Endothelial cell of umbilical vein (primary cell): Measurements from ENCODE around the gene TBX19. TPM values are rescaled to one million over a fixed set of nuclear protein-coding genes. Genes with fewer than 3 reads are reported as not detected.

Source experiments
- BruUV-seq: library from RNA; stranded (reverse); fragments of 400-500 nt; replicated peaks from 2 replicates; lab custom pipeline; 2021; lab: Mats Ljungman, UMichigan
- CTCF ChIA-PET: fragments of 300-600, 350-600 bp; sonication (Branson Sonifier 250); formaldehyde crosslinking; loops from one replicate; lab custom pipeline; 2021; ENCODE audit warnings: antibody characterized with exemption, inconsistent platforms; lab: Charles Lee
- POLR2A ChIA-PET: fragments of 300-600, 350-600 bp; sonication (Branson Sonifier 250); formaldehyde crosslinking; loops from one replicate; lab custom pipeline; 2021; ENCODE audit warnings: antibody characterized with exemption, inconsistent platforms; lab: Charles Lee
- DNase-seq: peaks from one replicate; pipeline ENCODE4 v3.0.0-alpha.2; 2011; ENCODE audit warnings: low read depth, low spot score
- FAIRE-seq: peaks from 2 replicates; lab custom pipeline; 2011; peaks lifted over from hg19 to GRCh38; lab: Jason Lieb, UNC
- H2AFZ ChIP-seq: 2 replicates; pipeline ENCODE4 v1.6.0; 2012; ENCODE audit warnings: low read depth, low read length, control low read depth, inconsistent platforms
- H3K27ac ChIP-seq: 2 replicates; pipeline ENCODE4 v1.5.1; 2011; ENCODE audit warnings: low read depth, mild to moderate bottlenecking, control low read depth, low read length, moderate library complexity; ENCODE audit not compliant: insufficient read depth
- H3K27me3 ChIP-seq, 2 experiments: 2 replicates each; pipeline versions ENCODE4 v1.6.0 to v1.6.1; 2011; ENCODE audit warnings: low read length in 2 of 2, mixed read lengths in 1 of 2; ENCODE audit not compliant: control insufficient read depth in 2 of 2, insufficient read depth in 2 of 2
- H3K36me3 ChIP-seq, 2 experiments: 2 replicates in 1 of 2; 3 replicates in 1 of 2; pipeline ENCODE4 v1.5.1; 2011; ENCODE audit warnings: low read length in 2 of 2, mild to moderate bottlenecking in 1 of 2, moderate library complexity in 1 of 2; ENCODE audit not compliant: control insufficient read depth in 2 of 2, insufficient read depth in 2 of 2; ENCODE audit errors: extremely low read depth in 1 of 2
- H3K4me1 ChIP-seq: 3 replicates; pipeline ENCODE4 v1.5.1; 2011; ENCODE audit warnings: mild to moderate bottlenecking, low read length; ENCODE audit not compliant: control insufficient read depth, insufficient read depth; ENCODE audit errors: extremely low read depth
- H3K4me2 ChIP-seq: 2 replicates; pipeline ENCODE4 v1.6.1; 2011; ENCODE audit warnings: low read length, control low read depth, mixed read lengths; ENCODE audit not compliant: insufficient read depth
- H3K4me3 ChIP-seq, 3 experiments: fragments of 200-600 bp in 1 of 3; sonication (generic), shearing (Covaris generic) in 1 of 3; replicated peaks in 1 of 3; 2 replicates each; pipeline ENCODE4 v1.5.1; 2011 to 2016; ENCODE audit warnings: control low read depth in 3 of 3, low read length in 3 of 3, mild to moderate bottlenecking in 2 of 3, inconsistent platforms in 1 of 3, low read depth in 1 of 3, moderate library complexity in 1 of 3; ENCODE audit not compliant: insufficient read depth in 1 of 3
- H3K79me2 ChIP-seq: 2 replicates; pipeline ENCODE4 v1.6.0; 2012; ENCODE audit warnings: low read length, inconsistent platforms; ENCODE audit not compliant: control insufficient read depth, insufficient read depth
- H3K9ac ChIP-seq: replicated peaks from 2 replicates; pipeline ENCODE3; 2011; ENCODE audit warnings: low read length, control low read depth; ENCODE audit not compliant: insufficient read depth; ENCODE audit errors: extremely low read depth
- H3K9me1 ChIP-seq: replicated peaks from 3 replicates; pipeline ENCODE4 v1.6.0; 2011; ENCODE audit warnings: mild to moderate bottlenecking, low read length; ENCODE audit not compliant: control insufficient read depth, insufficient read depth; ENCODE audit errors: extremely low read depth
- H3K9me3 ChIP-seq: replicated peaks from 2 replicates; pipeline ENCODE4 v1.5.1; 2012; ENCODE audit warnings: low read length, inconsistent platforms; ENCODE audit not compliant: control insufficient read depth, insufficient read depth
- H4K20me1 ChIP-seq: replicated peaks from 2 replicates; pipeline ENCODE3; 2011; ENCODE audit warnings: mild to moderate bottlenecking, low read length; ENCODE audit not compliant: control insufficient read depth, insufficient read depth; ENCODE audit errors: extremely low read depth
- CTCF ChIP-seq, 2 donors: IDR thresholded peaks; 1 replicate in 1 of 2; 2 replicates in 1 of 2; pipeline ENCODE4 v1.5.1; 2011; ENCODE audit warnings: low read length in 2 of 2, mild to moderate bottlenecking in 2 of 2, moderate library complexity in 2 of 2, control low read depth in 1 of 2, inconsistent platforms in 1 of 2, low read depth in 1 of 2; ENCODE audit not compliant: insufficient read depth in 1 of 2; ENCODE audit errors: extremely low read depth in 1 of 2
- EZH2 ChIP-seq: IDR thresholded peaks from 2 replicates; pipeline ENCODE4 v1.6.1; 2012; ENCODE audit warnings: borderline replicate concordance, low read depth, mild to moderate bottlenecking, moderate library complexity, low read length, inconsistent platforms; ENCODE audit not compliant: severe bottlenecking
- FOS ChIP-seq: IDR thresholded peaks from 2 replicates; pipeline ENCODE4 v1.6.1; 2011; ENCODE audit warnings: mild to moderate bottlenecking, low read length, moderate library complexity, borderline replicate concordance; ENCODE audit not compliant: insufficient read depth
- GATA2 ChIP-seq: IDR thresholded peaks from 2 replicates; pipeline ENCODE4 v1.7.0; 2011; ENCODE audit warnings: low read depth, mild to moderate bottlenecking, moderate library complexity, mixed read lengths, low read length; ENCODE audit not compliant: insufficient read length, insufficient read depth
- JUN ChIP-seq: IDR thresholded peaks from 2 replicates; pipeline ENCODE4 v1.6.1; 2011; ENCODE audit warnings: borderline replicate concordance, low read depth; ENCODE audit not compliant: insufficient read length, insufficient read depth
- MAX ChIP-seq: IDR thresholded peaks from 2 replicates; pipeline ENCODE4 v1.6.1; 2011; ENCODE audit not compliant: insufficient read depth, insufficient read length
- MYC ChIP-seq: IDR thresholded peaks from one replicate; pipeline ENCODE4 v1.6.1; 2011; ENCODE audit warnings: mild to moderate bottlenecking, low read depth, low read length
- POLR2AphosphoS5 ChIP-seq: IDR thresholded peaks from 2 replicates; pipeline ENCODE4 v1.6.1; 2012; ENCODE audit warnings: low read depth, mild to moderate bottlenecking, control low read depth, low read length, moderate library complexity; ENCODE audit not compliant: insufficient read depth
- dilution Hi-C: fragments of 300-500 bp; cut with MboI; formaldehyde crosslinking; loops from one replicate; pipeline ENCODE4 v1.15.0; 2019; ENCODE audit warnings: low sequenced_read_pairs; ENCODE audit not compliant: extremely low pct_ligation_motif_present
- intact Hi-C: fragments of 100-400 bp; cut with micrococcal nuclease; formaldehyde crosslinking; loops from one replicate; pipeline ENCODE4 v1.10.0; 2022
- polyA plus RNA-seq, 4 experiments: library from polyadenylated mRNA; depleted of rRNA in 3 of 4; stranded (reverse) in 3 of 4; unstranded in 1 of 4; fragments of >200 nt; gene quantifications; 2 replicates each; pipeline versions ENCODE4 v1.2.1 to v1.2.3, GENCODE V29; 2011 to 2012; ENCODE audit warnings: missing spikeins in 1 of 4
- total RNA-seq: library from RNA; stranded (reverse); gene quantifications from 2 replicates; pipeline ENCODE4 v1.2.3, GENCODE V29; 2021

The TBX19 gene
- total and polyA plus RNA-seq, 2 donors (not counting 3 experiments of a cell fraction or from before 2014, with no cell fraction given), result 2.3 to 2.8 TPM

- BruUV-seq, result no TSS peak
- intact Hi-C loops, result no loop called here
- Histone ChIP-seq H4K20me1 (no peaks in the 10 kb centered on the region), H3K4me1 (peaks cover 18% of the 10 kb centered on the region), H3K79me2 (no peaks in the 10 kb centered on the region), H2AFZ (no peak overlapping the region), H3K36me3 (no peaks in the 10 kb centered on the region), H3K9me3 (no peaks in the 10 kb centered on the region), H3K9me1 (no peaks in the 10 kb centered on the region), H3K4me2 (no peak overlapping the region), H3K27me3 (no peaks in the 10 kb centered on the region), H3K9ac (no peak overlapping the region), H3K4me3 (no peak overlapping the region), H3K27ac (peak overlapping the region; percentile 24)
- peak; percentile 94 for TF ChIP-seq FOS
- TF ChIP-seq EZH2, result no peak
- no peak for TF ChIP-seq MYC
- TF ChIP-seq GATA2, result no peak
- TF ChIP-seq JUN, result peak; percentile 79
- TF ChIP-seq MAX, result no peak
- no peak for TF ChIP-seq CTCF (IDR thresholded peaks at IDR 0.05; ENCODE audit: extremely low read depth in 1 of 2, insufficient read depth in 1 of 2, low read depth in 1 of 2, low read length in 2 of 2)
- no peak for TF ChIP-seq POLR2AphosphoS5
- dilution Hi-C loops, result no loop called here
- DNase-seq (peak; percentile 52), FAIRE-seq (peak; percentile 87)
- CTCF ChIA-PET, result interaction anchor here (1.0 to 3.4 kb wide), 7 partner anchors 10 to 94 kb away, joined by 3 to 86 read pairs (median 4); partner anchors contain the start of gene SFT2D2
- POLR2A ChIA-PET, result no interaction called here
Measured at GRCh38 chr1:168320800-168321450, 40.2 kb downstream of the TBX19 start.
